Activated CD8-positive, alpha-beta memory T cell treated with anti-CD3 and anti-CD28 coated beads for 24 hours (primary cell): Measurements from ENCODE around the gene RPLP2.

Experiments used
- DNase-seq: peaks from one replicate; pipeline ENCODE4 v3.0.0-alpha.2; 2020

RPLP2 gene

GRCh38 chr11:854601-855329, 45.0 kb downstream of the RPLP2 start:
- DNase-seq = no peak

- no peak for DNase-seq
Observed at GRCh38 chr11:855330-855674, 45.5 kb downstream of the RPLP2 start.

GRCh38 chr11:855796-856195, 46.0 kb downstream of the RPLP2 start:
- no peak for DNase-seq

- no peak for DNase-seq
Observed at GRCh38 chr11:856397-856796, 46.6 kb downstream of the RPLP2 start.

GRCh38 chr11:858053-858761, 48.4 kb downstream of the RPLP2 start:
- no peak for DNase-seq

- DNase-seq = no peak
Observed at GRCh38 chr11:858762-859339, 49.1 kb downstream of the RPLP2 start.

GRCh38 chr11:859394-860131, 49.8 kb downstream of the RPLP2 start:
- DNase-seq = no peak

- no peak for DNase-seq
Observed at GRCh38 chr11:860234-861104, 50.7 kb downstream of the RPLP2 start.

GRCh38 chr11:861105-861479, 51.3 kb downstream of the RPLP2 start:
- DNase-seq = no peak

GRCh38 chr11:862081-862661, 52.4 kb downstream of the RPLP2 start:
- no peak for DNase-seq
